Central memory CD4-positive, alpha-beta T cell (primary cell): ENCODE results near the gene CD300C.
"Not testable (repeated sequence)": the region's sequence is repeated elsewhere in the genome, so short reads cannot be mapped to it uniquely, and the experiment has no call there.

Experiments used
- DNase-seq: peaks from one replicate; pipeline ENCODE4 v3.0.0; 2022

The CD300C gene

DNA sequence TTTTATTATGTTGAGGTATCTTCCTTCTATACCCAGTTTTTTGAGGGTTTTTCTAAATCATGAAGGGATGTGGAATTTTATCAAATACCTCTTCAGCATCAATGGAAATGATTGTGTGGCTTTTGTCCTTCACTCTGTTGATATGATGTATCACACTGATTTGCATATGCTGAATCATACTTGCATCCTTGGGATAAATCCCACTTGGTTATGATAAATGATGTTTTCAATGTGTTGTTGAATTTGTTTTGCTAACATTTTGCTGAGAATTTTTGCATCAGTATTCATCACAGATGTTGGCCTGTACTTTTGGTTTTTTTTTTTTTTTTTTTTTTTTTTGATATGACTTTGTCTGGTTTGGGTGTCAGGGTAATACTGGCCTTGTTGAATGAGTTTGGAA is 37.8 kb downstream of the CD300C start:
- DNase-seq, result no peak

DNA sequence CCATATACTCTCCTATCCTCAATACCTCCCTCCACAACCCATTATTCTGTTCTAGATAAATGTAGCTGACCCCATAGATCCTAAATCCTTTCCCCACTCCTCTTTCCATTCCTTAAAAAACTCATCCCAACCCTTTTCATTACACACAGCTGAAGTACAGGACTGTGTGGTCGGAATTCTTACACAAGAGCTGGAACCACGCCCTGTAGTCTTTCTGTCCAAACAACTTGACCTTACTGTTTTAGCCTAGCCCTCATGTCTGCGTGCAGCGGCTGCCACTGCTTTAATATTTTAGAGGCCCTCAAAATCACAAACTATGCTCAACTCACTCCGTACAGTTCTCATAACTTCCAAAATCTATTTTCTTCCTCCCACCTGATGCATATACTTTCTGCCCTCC is 42.0 kb downstream of the CD300C start:
- DNase-seq, result not testable (repeated sequence)

- no peak for DNase-seq
These were observed 43.1 kb downstream of the CD300C start for GRCh38 chr17:74502861-74503260.

GRCh38 chr17:74499992-74500391 is 45.9 kb downstream of the CD300C start:
- DNase-seq, result no peak

DNA sequence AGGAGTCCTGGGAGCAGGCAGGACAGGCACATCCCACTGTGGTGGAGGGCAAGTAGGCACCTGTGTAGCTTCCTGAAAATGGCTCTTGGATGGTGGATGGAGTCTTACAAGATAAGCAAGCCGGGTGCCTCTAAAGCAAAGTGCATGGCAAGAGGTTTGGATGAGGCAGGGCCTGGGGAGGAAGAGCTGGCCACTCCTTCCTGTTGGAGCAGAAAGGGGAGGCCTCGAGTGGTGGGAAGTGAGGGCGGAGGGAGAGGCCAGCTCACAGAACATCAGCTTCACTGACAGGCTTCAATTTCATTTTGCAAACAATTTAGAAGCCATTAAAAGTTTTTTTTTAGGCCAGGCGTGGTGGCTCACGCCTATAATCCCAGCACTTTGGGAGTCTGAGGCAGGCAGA is 48.4 kb downstream of the CD300C start:
- no peak for DNase-seq

GRCh38 chr17:74493331-74493833 is 52.5 kb downstream of the CD300C start:
- peak; percentile 56 for DNase-seq

- no peak for DNase-seq
These were observed 54.3 kb downstream of the CD300C start for GRCh38 chr17:74491626-74492025.
